Lung (tissue), 12 donors: ENCODE data around the gene BSG. TPM values are rescaled to one million over a fixed set of nuclear protein-coding genes. Genes with fewer than 3 reads are reported as not detected.
"Not testable (repeated sequence)": the region's sequence is repeated elsewhere in the genome, so short reads cannot be mapped to it uniquely, and the experiment has no call there.

Experiments used
- ATAC-seq: fragments of 200-7000 bp; cut with Tn5 transposase; one replicate; pipeline ENCODE4 v1.9.1; 2020; ENCODE audit warnings: moderate number of reproducible peaks; ENCODE audit not compliant: insufficient read depth, low FRiP score
- DNase-seq, 3 donors: peaks; one replicate each; pipeline ENCODE4 v3.0.0-alpha.2; 2013 to 2017
- H3K27ac ChIP-seq, 2 donors: one replicate each; pipeline ENCODE4 v1.5.1; 2013; ENCODE audit warnings: mild to moderate bottlenecking in 2 of 2, moderate library complexity in 2 of 2, control low read depth in 1 of 2, inconsistent platforms in 1 of 2, low read depth in 1 of 2, low read length in 1 of 2
- H3K27me3 ChIP-seq, 3 donors: one replicate each; pipeline ENCODE4 v1.5.1; 2013; ENCODE audit warnings: low read length in 2 of 3; ENCODE audit not compliant: control insufficient read depth in 3 of 3, insufficient read depth in 3 of 3
- H3K36me3 ChIP-seq, 4 donors: one replicate each; pipeline ENCODE4 v1.5.1; 2013; ENCODE audit warnings: low read length in 4 of 4, mild to moderate bottlenecking in 1 of 4, moderate library complexity in 1 of 4; ENCODE audit not compliant: control insufficient read depth in 4 of 4, insufficient read depth in 4 of 4
- H3K4me1 ChIP-seq, 5 donors: one replicate each; pipeline ENCODE4 v1.5.1; 2013; ENCODE audit warnings: low read length in 5 of 5, mild to moderate bottlenecking in 2 of 5, moderate library complexity in 1 of 5; ENCODE audit not compliant: control insufficient read depth in 5 of 5, insufficient read depth in 5 of 5
- H3K4me3 ChIP-seq: one replicate; pipeline ENCODE4 v1.5.1; 2013; ENCODE audit warnings: mild to moderate bottlenecking, control low read depth, moderate library complexity
- H3K9ac ChIP-seq, 2 donors: one replicate each; pipeline ENCODE4 v1.5.1; 2013; ENCODE audit warnings: low read length in 2 of 2, control low read depth in 1 of 2; ENCODE audit not compliant: insufficient read depth in 1 of 2
- H3K9me3 ChIP-seq, 4 donors: one replicate each; pipeline ENCODE4 v1.5.1; 2013; ENCODE audit warnings: low read length in 3 of 4, mild to moderate bottlenecking in 1 of 4, moderate library complexity in 1 of 4; ENCODE audit not compliant: control insufficient read depth in 4 of 4, insufficient read depth in 3 of 4
- WGBS, 2 donors: extraction: QIAGEN DNeasy Blood & Tissue Kit; methylation state at CpG; one replicate each; pipeline ENCODE4 v1.1.7; 2013; 5-methylcytosine and 5-hydroxymethylcytosine counted together
- polyA plus RNA-seq, 2 donors: library from polyadenylated mRNA; stranded (reverse); fragments of 200-250 nt; gene quantifications; one replicate each; pipeline ENCODE4 v1.2.1, GENCODE V29; 2013
- total RNA-seq, 2 donors: library from RNA; depleted of rRNA in 1 of 2; stranded (reverse); fragments of >200 nt in 1 of 2; gene quantifications; one replicate each; pipeline ENCODE4 v1.2.1, GENCODE V29; 2014 to 2021
- TF ChIP-seq, protein P1 (sequence below): IDR thresholded peaks from 2 replicates; pipeline ENCODE4 v1.5.1; 2012; ENCODE audit warnings: mild to moderate bottlenecking; ENCODE audit errors: control extremely low read depth, extremely low read depth
- donor health status: control.
- donor health status: control.
- donor health status: Bipolar disorder and iron deficiency.
- donor health status: healthy.
- donor health status: DM: yes; HTN: yes; CAD: no.

BSG gene
- total and polyA plus RNA-seq, 4 donors = 239 to 416 (median 355) TPM

DNA sequence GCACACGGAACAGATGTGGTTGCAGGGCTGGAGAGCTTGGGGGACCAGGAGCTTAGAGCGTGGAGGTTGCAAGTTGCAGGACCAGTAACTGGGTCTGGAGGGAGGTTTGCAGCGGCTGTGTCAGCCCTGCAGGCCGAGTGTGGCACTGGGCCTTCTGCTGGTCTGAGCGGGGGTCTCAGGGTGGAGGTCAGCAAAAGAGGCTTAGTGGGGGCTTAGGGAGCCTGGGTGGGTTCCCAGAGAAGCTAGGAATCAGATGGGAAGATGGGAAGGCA, 11.5 kb downstream of the BSG start:
- H3K4me3 ChIP-seq = no peak overlapping the region
- H3K4me1 ChIP-seq = peaks cover 0 to 11% (median 0%) of the 10 kb centered on the region in 5 donors
- TF ChIP-seq, protein P1, sequence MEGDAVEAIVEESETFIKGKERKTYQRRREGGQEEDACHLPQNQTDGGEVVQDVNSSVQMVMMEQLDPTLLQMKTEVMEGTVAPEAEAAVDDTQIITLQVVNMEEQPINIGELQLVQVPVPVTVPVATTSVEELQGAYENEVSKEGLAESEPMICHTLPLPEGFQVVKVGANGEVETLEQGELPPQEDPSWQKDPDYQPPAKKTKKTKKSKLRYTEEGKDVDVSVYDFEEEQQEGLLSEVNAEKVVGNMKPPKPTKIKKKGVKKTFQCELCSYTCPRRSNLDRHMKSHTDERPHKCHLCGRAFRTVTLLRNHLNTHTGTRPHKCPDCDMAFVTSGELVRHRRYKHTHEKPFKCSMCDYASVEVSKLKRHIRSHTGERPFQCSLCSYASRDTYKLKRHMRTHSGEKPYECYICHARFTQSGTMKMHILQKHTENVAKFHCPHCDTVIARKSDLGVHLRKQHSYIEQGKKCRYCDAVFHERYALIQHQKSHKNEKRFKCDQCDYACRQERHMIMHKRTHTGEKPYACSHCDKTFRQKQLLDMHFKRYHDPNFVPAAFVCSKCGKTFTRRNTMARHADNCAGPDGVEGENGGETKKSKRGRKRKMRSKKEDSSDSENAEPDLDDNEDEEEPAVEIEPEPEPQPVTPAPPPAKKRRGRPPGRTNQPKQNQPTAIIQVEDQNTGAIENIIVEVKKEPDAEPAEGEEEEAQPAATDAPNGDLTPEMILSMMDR = no peak
- no peak overlapping the region for H3K9ac ChIP-seq
- peaks cover 0 to 6% (median 5%) of the 10 kb centered on the region in 3 donors for H3K27me3 ChIP-seq
- no peak for DNase-seq
- ATAC-seq = no peak
- no peak overlapping the region for H3K27ac ChIP-seq
- H3K36me3 ChIP-seq = peaks cover 2 to 44% (median 7%) of the 10 kb centered on the region in 4 donors
- WGBS, 2 donors = 81 to 85% methylated on average over 5 of the region's 5 CpGs
- no peaks in the 10 kb centered on the region for H3K9me3 ChIP-seq

DNA sequence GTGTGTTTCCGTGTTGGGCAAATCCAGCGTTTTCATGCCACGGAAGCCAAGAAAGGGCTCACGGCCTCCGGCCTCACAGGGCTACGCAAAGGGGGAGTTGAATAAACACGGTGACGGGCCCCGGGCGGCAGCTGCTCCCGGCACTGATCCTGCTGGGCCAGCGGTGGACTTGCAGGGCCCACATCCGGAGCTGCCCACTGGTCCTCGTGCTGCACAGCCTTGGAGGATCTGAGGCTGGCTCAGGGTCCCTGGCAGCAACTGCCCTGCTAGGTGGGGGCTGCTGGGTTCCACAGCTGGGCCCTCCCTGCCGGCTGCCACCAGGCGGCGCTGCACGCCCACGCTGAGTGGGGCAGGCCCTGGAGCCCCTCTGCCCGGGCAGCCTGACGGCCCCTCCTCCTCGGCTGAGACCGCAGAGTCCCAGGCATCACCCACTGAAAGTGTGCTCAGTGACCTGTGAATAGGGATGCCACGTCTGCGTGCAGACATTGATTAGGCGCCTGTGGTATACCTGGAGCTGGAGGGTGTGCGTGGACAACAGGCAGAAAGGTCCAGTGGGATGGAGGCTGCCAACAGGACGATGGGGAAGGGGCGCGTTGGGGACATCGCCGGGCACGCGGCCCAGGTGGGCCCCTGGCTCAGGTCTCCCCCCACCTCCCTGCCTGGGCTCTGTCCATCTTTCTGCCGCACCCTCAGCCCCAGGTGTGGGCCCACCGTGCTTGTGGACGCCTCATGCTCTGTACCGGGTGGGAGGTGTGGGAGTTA, 12.0 kb downstream of the BSG start:
- H3K27me3 ChIP-seq = peaks cover 0 to 10% (median 7%) of the 10 kb centered on the region in 3 donors
- TF ChIP-seq, protein P1 = peak; percentile 52
- H3K4me3 ChIP-seq = no peak overlapping the region
- H3K27ac ChIP-seq = no peak overlapping the region
- ATAC-seq (no peak), DNase-seq (peak; percentile 40 to 72 (median 55))
- 28 to 35% methylated on average over 38 of the region's 38 CpGs for WGBS, 2 donors
- H3K36me3 ChIP-seq = peaks cover 2 to 39% (median 7%) of the 10 kb centered on the region in 4 donors
- H3K9ac ChIP-seq = no peak overlapping the region
- H3K4me1 ChIP-seq = peaks cover 0 to 11% (median 0%) of the 10 kb centered on the region in 5 donors
- H3K9me3 ChIP-seq = no peaks in the 10 kb centered on the region

DNA sequence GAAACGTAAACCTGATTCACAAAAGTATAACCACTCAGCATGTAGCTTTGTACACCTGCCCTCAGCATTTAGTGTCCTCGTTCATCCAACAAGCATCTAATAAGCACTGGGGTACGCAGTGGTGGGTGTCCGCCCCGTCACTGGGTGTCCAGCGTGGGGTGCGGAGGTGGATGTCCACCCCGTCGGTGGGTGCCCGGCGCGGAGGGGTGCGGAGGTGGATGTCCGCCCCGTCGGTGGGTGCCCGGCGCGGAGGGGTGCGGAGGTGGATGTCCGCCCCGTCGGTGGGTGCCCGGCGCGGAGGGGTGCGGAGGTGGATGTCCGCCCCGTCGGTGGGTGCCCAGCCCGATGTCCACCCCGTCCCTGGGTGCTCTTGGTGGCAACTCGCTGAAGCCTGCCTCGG, 12.8 kb downstream of the BSG start:
- H3K4me3 ChIP-seq, H3K27me3 ChIP-seq, DNase-seq, H3K27ac ChIP-seq, H3K9me3 ChIP-seq, ATAC-seq, H3K9ac ChIP-seq: not testable (repeated sequence)
- WGBS, 2 donors = 85 to 86% methylated on average over 31 to 34 of the region's 34 CpGs
- peaks cover 0 to 11% (median 0%) of the 10 kb centered on the region in 5 donors for H3K4me1 ChIP-seq
- peaks cover 2 to 32% (median 7%) of the 10 kb centered on the region in 4 donors for H3K36me3 ChIP-seq

DNA sequence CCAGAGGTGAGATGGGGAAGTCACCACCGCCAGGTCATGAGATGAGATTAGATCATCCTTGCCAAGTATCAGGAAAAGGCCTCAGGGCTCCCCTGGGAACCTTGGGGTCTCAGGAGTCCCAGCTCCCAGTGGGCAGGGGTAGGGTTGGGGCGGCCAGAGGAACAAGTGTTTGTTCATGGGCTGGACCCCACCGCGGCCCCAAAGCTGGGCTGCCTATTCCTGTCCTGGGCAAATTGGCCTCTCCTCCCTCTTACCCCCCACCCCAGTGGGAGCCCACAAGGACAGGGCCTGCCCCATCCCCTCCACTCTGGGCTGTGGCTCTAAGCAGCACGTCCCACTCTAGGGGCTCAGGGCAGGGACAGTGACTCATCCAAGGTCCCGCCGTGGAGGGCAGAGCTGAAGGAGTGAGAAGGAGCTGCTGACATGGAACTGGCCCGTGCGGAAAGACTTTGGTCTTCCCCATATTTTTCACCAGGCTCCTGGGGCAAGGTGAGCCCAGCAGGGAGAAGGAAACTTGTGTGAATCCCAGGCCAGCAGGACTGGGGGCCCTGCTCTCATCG, 13.2 kb downstream of the BSG start:
- no peak overlapping the region for H3K4me3 ChIP-seq
- ATAC-seq (no peak), DNase-seq (no peak)
- H3K9me3 ChIP-seq = no peaks in the 10 kb centered on the region
- TF ChIP-seq, protein P1 = no peak
- H3K4me1 ChIP-seq = peaks cover 0 to 11% (median 0%) of the 10 kb centered on the region in 5 donors
- no peak overlapping the region for H3K9ac ChIP-seq
- H3K27ac ChIP-seq = no peak overlapping the region
- H3K27me3 ChIP-seq = peaks cover under 1 to 10% (median 7%) of the 10 kb centered on the region in 3 donors
- peaks cover 2 to 27% (median 7%) of the 10 kb centered on the region in 4 donors for H3K36me3 ChIP-seq
- WGBS, 2 donors = 71 to 77% methylated on average over 10 of the region's 10 CpGs
